ENCODE measurements around the gene FOXG1.

GRCh38 chr14:28751467-28752058 is 15.0 kb upstream of the FOXG1 start:
- TF ChIP-seq CTCF (IDR thresholded peaks at IDR 0.05; ENCODE audit: extremely low read depth in 1 of 2, insufficient read depth in 1 of 2, low read depth in 1 of 2, low read length in 2 of 2) (peak; percentile 62 to 71), FOS (IDR thresholded peaks at IDR 0.05; ENCODE audit: borderline replicate concordance, insufficient read depth, low read length) (no peak), MAX (IDR thresholded peaks at IDR 0.05; ENCODE audit: insufficient read depth, insufficient read length) (no peak), EZH2 (IDR thresholded peaks at IDR 0.05; ENCODE audit: borderline replicate concordance, low read depth, low read length, severe bottlenecking) (no peak), POLR2AphosphoS5 (IDR thresholded peaks at IDR 0.05; ENCODE audit: insufficient read depth, low read depth, low read length) (no peak), POLR2A (IDR thresholded peaks at IDR 0.05; ENCODE audit: low read depth, low read length) (no peak)

Data from endothelial cell of umbilical vein (primary cell).